ENCODE data around the gene CST4.

- TF ChIP-seq ZNF8 (CRISPR knock-in tag; IDR thresholded peaks at IDR 0.05) = no peak
- TF ChIP-seq CSDC2 (CRISPR knock-in tag; IDR thresholded peaks at IDR 0.05) = no peak
- no peak for TF ChIP-seq ARNTL (CRISPR knock-in tag; IDR thresholded peaks at IDR 0.05; ENCODE audit: borderline replicate concordance, low read depth)
Observed at GRCh38 chr20:23655491-23656211, 33.2 kb downstream of the CST4 start.

All from SK-N-SH treated with all-trans-retinoic acid at 6 μM for 48 hours (cell line).